Thyroid gland (tissue), 4 donors: ENCODE results near the gene EML6. TPM values are rescaled to one million over a fixed set of nuclear protein-coding genes. Genes with fewer than 3 reads are reported as not detected.

Experiments used
- DNase-seq, 2 donors: peaks; one replicate each; pipeline ENCODE4 v3.0.0-alpha.2; 2019
- H3K27ac ChIP-seq, 3 donors: fragments of 200-600 bp; sonication (generic); 1 replicate in 2 of 3; 2 replicates in 1 of 3; pipeline ENCODE4 v1.5.1; 2016 to 2019; ENCODE audit warnings: mild to moderate bottlenecking in 1 of 3, moderate library complexity in 1 of 3
- H3K27me3 ChIP-seq: fragments of 200-600 bp; sonication (generic); one replicate; pipeline ENCODE4 v1.5.1; 2019
- H3K36me3 ChIP-seq, 2 donors: fragments of 200-600 bp; sonication (generic); one replicate each; pipeline ENCODE4 v1.5.1; 2016 to 2019
- H3K4me1 ChIP-seq, 2 donors: fragments of 200-600 bp; sonication (generic); one replicate each; pipeline ENCODE4 v1.5.1; 2017 to 2019
- H3K4me3 ChIP-seq, 3 donors: fragments of 200-600 bp; sonication (generic); replicated peaks in 1 of 3; 1 replicate in 2 of 3; 2 replicates in 1 of 3; pipeline ENCODE4 v1.5.1; 2016; ENCODE audit warnings: mild to moderate bottlenecking in 1 of 3
- H3K9me3 ChIP-seq: fragments of 200-600 bp; sonication (generic); one replicate; pipeline ENCODE4 v1.5.1; 2017
- POLR2A ChIP-seq, 2 donors: fragments of 450-650 bp; IDR thresholded peaks; one replicate each; pipeline ENCODE4 v1.6.1; 2017; ENCODE audit warnings: antibody characterized with exemption in 2 of 2, mild to moderate bottlenecking in 2 of 2, moderate library complexity in 1 of 2
- WGBS, 2 donors: methylation state at CpG; one replicate each; pipeline ENCODE4 v1.1.5; 2017; 5-methylcytosine and 5-hydroxymethylcytosine counted together
- intact Hi-C: fragments of 100-400 bp; cut with DNase I; formaldehyde crosslinking; loops from one replicate; pipeline ENCODE4 v1.15.1; 2023
- total RNA-seq, 4 donors: library from RNA; depleted of rRNA; stranded (reverse); fragments of >200 nt; gene quantifications; one replicate each; pipeline ENCODE4 v1.2.3, GENCODE V29; 2016
- TF ChIP-seq, protein P1 (sequence below), 6 experiments: fragments of 200-600 bp in 3 of 6; fragments of 450-650 bp in 3 of 6; sonication (generic) in 3 of 6; IDR thresholded peaks; one replicate each; pipeline ENCODE4 v1.5.1; 2016 to 2019; ENCODE audit warnings: antibody characterized with exemption in 6 of 6, mild to moderate bottlenecking in 2 of 6, inconsistent platforms in 1 of 6, moderate library complexity in 1 of 6

Gene EML6
- total RNA-seq, 4 donors from 2014 or later = 5.6 to 24.8 (median 20.3) TPM

DNA sequence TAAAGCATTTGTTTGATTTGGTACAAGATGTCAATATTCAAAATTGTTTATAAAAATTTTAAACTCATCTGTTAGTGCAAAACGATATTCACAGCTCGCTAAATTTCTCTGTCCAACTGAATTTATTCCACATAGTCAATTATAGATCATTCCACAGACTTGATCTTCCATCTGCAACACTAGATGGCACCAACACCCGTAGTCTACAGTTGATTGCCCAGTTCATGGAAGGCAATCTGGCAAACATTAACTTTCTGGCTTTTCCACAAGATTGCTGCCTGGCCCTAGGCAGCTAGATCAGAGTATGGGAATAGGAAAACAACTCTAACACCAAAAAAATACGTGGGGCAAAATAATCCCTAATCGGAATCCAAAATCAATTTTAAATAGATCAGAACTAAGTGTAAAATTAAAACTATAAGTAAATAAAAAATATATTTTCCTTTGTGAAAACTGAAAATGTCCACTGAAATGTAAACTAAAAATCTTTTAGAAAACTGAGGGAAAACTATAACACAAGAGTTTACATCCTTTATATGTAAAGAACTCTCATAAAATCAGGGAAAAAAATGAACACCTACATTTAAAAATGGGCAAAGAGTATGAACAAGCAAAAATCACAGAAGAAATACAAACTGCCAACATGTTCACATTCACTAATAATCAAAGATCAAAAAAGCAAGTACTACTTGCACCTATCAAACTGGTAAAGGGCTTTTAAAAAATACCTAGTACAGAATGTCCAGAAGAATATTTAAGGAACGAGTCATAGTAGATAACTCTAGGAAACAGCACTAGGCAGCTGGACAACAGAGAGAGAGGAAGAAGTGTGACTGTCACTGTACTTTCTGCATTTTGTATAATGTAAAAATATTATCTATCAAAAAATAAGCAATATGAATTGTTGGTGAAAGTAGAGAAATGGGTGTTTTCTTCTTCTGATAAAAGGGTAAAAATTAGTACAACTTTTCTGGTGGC lies 291.8 kb downstream of the EML6 start:
- Histone ChIP-seq H3K4me1 (peaks cover 43 to 44% of the 10 kb centered on the region in 2 donors), H3K27me3 (no peaks in the 10 kb centered on the region), H3K4me3 (no peak overlapping the region), H3K9me3 (no peaks in the 10 kb centered on the region), H3K36me3 (no peaks in the 10 kb centered on the region), H3K27ac (peak overlapping the region in 1 of 3 donors; percentile 13)
- 62 to 65% methylated on average over 6 of the region's 6 CpGs for WGBS, 2 donors
- intact Hi-C loops = no loop called here
- TF ChIP-seq, protein P1, sequence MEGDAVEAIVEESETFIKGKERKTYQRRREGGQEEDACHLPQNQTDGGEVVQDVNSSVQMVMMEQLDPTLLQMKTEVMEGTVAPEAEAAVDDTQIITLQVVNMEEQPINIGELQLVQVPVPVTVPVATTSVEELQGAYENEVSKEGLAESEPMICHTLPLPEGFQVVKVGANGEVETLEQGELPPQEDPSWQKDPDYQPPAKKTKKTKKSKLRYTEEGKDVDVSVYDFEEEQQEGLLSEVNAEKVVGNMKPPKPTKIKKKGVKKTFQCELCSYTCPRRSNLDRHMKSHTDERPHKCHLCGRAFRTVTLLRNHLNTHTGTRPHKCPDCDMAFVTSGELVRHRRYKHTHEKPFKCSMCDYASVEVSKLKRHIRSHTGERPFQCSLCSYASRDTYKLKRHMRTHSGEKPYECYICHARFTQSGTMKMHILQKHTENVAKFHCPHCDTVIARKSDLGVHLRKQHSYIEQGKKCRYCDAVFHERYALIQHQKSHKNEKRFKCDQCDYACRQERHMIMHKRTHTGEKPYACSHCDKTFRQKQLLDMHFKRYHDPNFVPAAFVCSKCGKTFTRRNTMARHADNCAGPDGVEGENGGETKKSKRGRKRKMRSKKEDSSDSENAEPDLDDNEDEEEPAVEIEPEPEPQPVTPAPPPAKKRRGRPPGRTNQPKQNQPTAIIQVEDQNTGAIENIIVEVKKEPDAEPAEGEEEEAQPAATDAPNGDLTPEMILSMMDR (IDR thresholded peaks at IDR 0.05) = peak in 5 of 6 experiments; percentile 31 to 81 (median 69)
- TF ChIP-seq POLR2A (IDR thresholded peaks at IDR 0.05) = no peak
- peak; percentile 52 to 57 for DNase-seq

DNA sequence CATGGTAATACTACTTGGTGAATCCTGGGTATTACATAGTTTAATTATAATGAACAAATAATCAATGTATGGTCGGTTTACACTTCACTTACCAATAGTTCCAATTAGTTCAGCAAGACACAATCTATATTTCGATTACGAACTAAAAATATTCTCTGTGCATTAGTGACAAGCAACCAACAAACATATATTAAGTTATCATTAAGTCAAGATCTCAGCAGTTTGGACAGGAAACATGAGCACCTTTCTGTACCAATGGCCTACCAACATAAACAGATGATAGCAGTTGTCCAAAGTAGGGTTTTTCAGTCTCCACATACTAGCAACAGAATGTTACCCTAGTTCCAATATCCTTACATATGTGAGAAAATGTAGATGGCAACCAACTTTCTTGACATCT lies 294.0 kb downstream of the EML6 start:
- 97 to 98% methylated on average over 3 of the region's 3 CpGs for WGBS, 2 donors
- Histone ChIP-seq H3K9me3 (no peaks in the 10 kb centered on the region), H3K27ac (no peak overlapping the region), H3K4me3 (no peak overlapping the region), H3K4me1 (peaks cover 22 to 23% of the 10 kb centered on the region in 2 donors), H3K27me3 (no peaks in the 10 kb centered on the region), H3K36me3 (no peaks in the 10 kb centered on the region)
- DNase-seq = no peak
- intact Hi-C loops = loop anchor here (2.0 kb wide), 1 partner anchor 151 kb away; no protein-coding TSS in a partner anchor
- no peak for TF ChIP-seq POLR2A (IDR thresholded peaks at IDR 0.05)
- TF ChIP-seq, protein P1 (IDR thresholded peaks at IDR 0.05) = no peak

DNA sequence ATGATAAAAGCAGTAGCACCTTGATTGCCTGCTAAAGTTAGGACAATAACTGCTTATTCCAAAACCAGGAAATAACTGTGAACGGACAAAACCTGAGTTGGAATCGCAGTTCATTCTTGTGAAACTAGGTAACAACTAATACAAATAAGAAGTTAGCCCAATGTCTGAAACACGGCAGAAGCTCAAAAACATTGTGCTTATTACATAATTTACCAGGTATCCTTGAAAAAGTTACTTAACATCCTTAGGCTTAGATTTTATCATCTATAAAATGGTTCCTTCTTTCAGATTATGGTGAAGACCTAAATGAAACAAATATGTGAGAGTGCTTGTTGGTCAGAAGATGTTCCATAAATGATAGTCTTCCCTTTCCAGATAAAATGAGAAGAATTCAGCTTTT lies 294.4 kb downstream of the EML6 start:
- Histone ChIP-seq H3K4me3 (no peak overlapping the region), H3K27me3 (no peaks in the 10 kb centered on the region), H3K4me1 (peaks cover 18 to 19% of the 10 kb centered on the region in 2 donors), H3K9me3 (no peaks in the 10 kb centered on the region), H3K27ac (no peak overlapping the region), H3K36me3 (no peaks in the 10 kb centered on the region)
- no peak for DNase-seq
- intact Hi-C loops = loop anchor here (2.0 kb wide), 1 partner anchor 151 kb away; no protein-coding TSS in a partner anchor
- WGBS, 2 donors = 84 to 95% methylated on average over 3 of the region's 3 CpGs
- TF ChIP-seq, protein P1 (IDR thresholded peaks at IDR 0.05) = no peak
- TF ChIP-seq POLR2A (IDR thresholded peaks at IDR 0.05) = no peak

DNA sequence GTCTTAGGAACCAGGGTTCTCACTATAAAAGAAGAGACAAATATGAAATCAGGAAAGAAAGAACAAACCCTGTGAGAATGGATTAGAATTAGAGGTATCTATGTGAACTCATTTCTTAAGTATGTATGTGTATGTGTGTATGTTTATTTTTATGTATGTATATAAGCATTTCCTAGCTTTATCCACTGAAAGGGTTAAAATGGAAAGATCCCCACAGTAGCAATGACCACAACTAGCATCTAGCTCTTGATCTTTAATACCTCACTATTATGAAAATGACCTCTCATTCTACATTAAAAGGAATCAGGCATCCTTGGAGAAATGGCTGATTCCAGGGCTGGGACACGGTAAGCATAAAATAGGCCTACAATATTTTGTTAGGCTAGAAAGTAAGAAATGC lies 295.2 kb downstream of the EML6 start:
- TF ChIP-seq POLR2A (IDR thresholded peaks at IDR 0.05) = no peak
- TF ChIP-seq, protein P1 (IDR thresholded peaks at IDR 0.05) = no peak
- Histone ChIP-seq H3K36me3 (no peaks in the 10 kb centered on the region), H3K4me3 (no peak overlapping the region), H3K27me3 (no peaks in the 10 kb centered on the region), H3K9me3 (no peaks in the 10 kb centered on the region), H3K4me1 (peaks cover 10 to 11% of the 10 kb centered on the region in 2 donors), H3K27ac (no peak overlapping the region)
- WGBS, 2 donors = 90 to 96% methylated on average over 1 of the region's 1 CpG
- intact Hi-C loops = no loop called here
- DNase-seq = no peak
